ENCODE measurements around the gene RAB34.

RAB34 gene

GRCh38 chr17:28693869-28694268 lies 23.8 kb downstream of the RAB34 start:
- no peak overlapping the region for H2AFZ ChIP-seq (ENCODE audit: low read length, unreplicated experiment)
- H3K27ac ChIP-seq (ENCODE audit: low read depth, low read length) = no peak overlapping the region
- no peaks in the 10 kb centered on the region for H3K79me2 ChIP-seq (ENCODE audit: control insufficient read depth, insufficient read depth, low read length, unreplicated experiment)
- H3K27me3 ChIP-seq (ENCODE audit: insufficient read depth, low read length) = no peaks in the 10 kb centered on the region
- peaks cover 42% of the 10 kb centered on the region for H3K36me3 ChIP-seq (ENCODE audit: insufficient read depth, low read length)
- H3K4me1 ChIP-seq (ENCODE audit: control insufficient read depth, insufficient read depth, low read length, unreplicated experiment) = no peaks in the 10 kb centered on the region
- no peak overlapping the region for H3K4me3 ChIP-seq (ENCODE audit: low read depth, low read length)

- Histone ChIP-seq H3K27ac (ENCODE audit: low read depth, low read length) (no peak overlapping the region), H3K36me3 (ENCODE audit: insufficient read depth, low read length) (peaks cover 61% of the 10 kb centered on the region), H2AFZ (ENCODE audit: low read length, unreplicated experiment) (no peak overlapping the region), H3K4me3 (ENCODE audit: low read depth, low read length) (no peak overlapping the region), H3K79me2 (ENCODE audit: control insufficient read depth, insufficient read depth, low read length, unreplicated experiment) (no peaks in the 10 kb centered on the region), H3K27me3 (ENCODE audit: insufficient read depth, low read length) (no peaks in the 10 kb centered on the region), H3K4me1 (ENCODE audit: control insufficient read depth, insufficient read depth, low read length, unreplicated experiment) (no peaks in the 10 kb centered on the region)
These were observed 28.7 kb downstream of the RAB34 start for GRCh38 chr17:28689011-28689410.

- Histone ChIP-seq H3K79me2 (ENCODE audit: control insufficient read depth, insufficient read depth, low read length, unreplicated experiment) (no peaks in the 10 kb centered on the region), H3K36me3 (ENCODE audit: insufficient read depth, low read length) (peaks cover 58% of the 10 kb centered on the region), H3K27ac (ENCODE audit: low read depth, low read length) (no peak overlapping the region), H2AFZ (ENCODE audit: low read length, unreplicated experiment) (no peak overlapping the region), H3K4me1 (ENCODE audit: control insufficient read depth, insufficient read depth, low read length, unreplicated experiment) (no peaks in the 10 kb centered on the region), H3K27me3 (ENCODE audit: insufficient read depth, low read length) (no peaks in the 10 kb centered on the region), H3K4me3 (ENCODE audit: low read depth, low read length) (no peak overlapping the region)
These were observed 29.2 kb downstream of the RAB34 start for GRCh38 chr17:28688481-28688880.

- no peaks in the 10 kb centered on the region for H3K27me3 ChIP-seq (ENCODE audit: insufficient read depth, low read length)
- no peaks in the 10 kb centered on the region for H3K79me2 ChIP-seq (ENCODE audit: control insufficient read depth, insufficient read depth, low read length, unreplicated experiment)
- peaks cover 63% of the 10 kb centered on the region for H3K36me3 ChIP-seq (ENCODE audit: insufficient read depth, low read length)
- H3K4me3 ChIP-seq (ENCODE audit: low read depth, low read length) = no peak overlapping the region
- H3K27ac ChIP-seq (ENCODE audit: low read depth, low read length) = no peak overlapping the region
- no peak overlapping the region for H2AFZ ChIP-seq (ENCODE audit: low read length, unreplicated experiment)
- H3K4me1 ChIP-seq (ENCODE audit: control insufficient read depth, insufficient read depth, low read length, unreplicated experiment) = no peaks in the 10 kb centered on the region
These were observed 31.4 kb downstream of the RAB34 start for GRCh38 chr17:28686296-28686695.

GRCh38 chr17:28685366-28685765 lies 32.3 kb downstream of the RAB34 start:
- Histone ChIP-seq H3K36me3 (ENCODE audit: insufficient read depth, low read length) (peaks cover 62% of the 10 kb centered on the region), H3K79me2 (ENCODE audit: control insufficient read depth, insufficient read depth, low read length, unreplicated experiment) (no peaks in the 10 kb centered on the region), H3K4me3 (ENCODE audit: low read depth, low read length) (no peak overlapping the region), H2AFZ (ENCODE audit: low read length, unreplicated experiment) (no peak overlapping the region), H3K27me3 (ENCODE audit: insufficient read depth, low read length) (no peaks in the 10 kb centered on the region), H3K4me1 (ENCODE audit: control insufficient read depth, insufficient read depth, low read length, unreplicated experiment) (no peaks in the 10 kb centered on the region), H3K27ac (ENCODE audit: low read depth, low read length) (no peak overlapping the region)

- Histone ChIP-seq H3K4me3 (ENCODE audit: low read depth, low read length) (no peak overlapping the region), H3K36me3 (ENCODE audit: insufficient read depth, low read length) (peaks cover 59% of the 10 kb centered on the region), H2AFZ (ENCODE audit: low read length, unreplicated experiment) (no peak overlapping the region), H3K4me1 (ENCODE audit: control insufficient read depth, insufficient read depth, low read length, unreplicated experiment) (no peaks in the 10 kb centered on the region), H3K27me3 (ENCODE audit: insufficient read depth, low read length) (no peaks in the 10 kb centered on the region), H3K79me2 (ENCODE audit: control insufficient read depth, insufficient read depth, low read length, unreplicated experiment) (no peaks in the 10 kb centered on the region), H3K27ac (ENCODE audit: low read depth, low read length) (no peak overlapping the region)
These were observed 32.7 kb downstream of the RAB34 start for GRCh38 chr17:28684963-28685362.

- H3K36me3 ChIP-seq (ENCODE audit: insufficient read depth, low read length) = peaks cover 48% of the 10 kb centered on the region
These were observed 35.0 kb downstream of the RAB34 start for GRCh38 chr17:28682655-28683054.

GRCh38 chr17:28675980-28676379 lies 41.7 kb downstream of the RAB34 start:
- H3K4me3 ChIP-seq (ENCODE audit: low read depth, low read length) = no peak overlapping the region
- no peak overlapping the region for H2AFZ ChIP-seq (ENCODE audit: low read length, unreplicated experiment)
- no peaks in the 10 kb centered on the region for H3K4me1 ChIP-seq (ENCODE audit: control insufficient read depth, insufficient read depth, low read length, unreplicated experiment)
- no peaks in the 10 kb centered on the region for H3K27me3 ChIP-seq (ENCODE audit: insufficient read depth, low read length)
- peaks cover 6% of the 10 kb centered on the region for H3K79me2 ChIP-seq (ENCODE audit: control insufficient read depth, insufficient read depth, low read length, unreplicated experiment)
- no peak overlapping the region for H3K27ac ChIP-seq (ENCODE audit: low read depth, low read length)
- H3K36me3 ChIP-seq (ENCODE audit: insufficient read depth, low read length) = peaks cover 61% of the 10 kb centered on the region

More at GRCh38 chr17:28682655-28683054, 35.0 kb downstream of the RAB34 start:
- H3K4me1 ChIP-seq (ENCODE audit: control insufficient read depth, insufficient read depth, low read length, unreplicated experiment) = no peaks in the 10 kb centered on the region
- H2AFZ ChIP-seq (ENCODE audit: low read length, unreplicated experiment) = no peak overlapping the region
- H3K4me3 ChIP-seq (ENCODE audit: low read depth, low read length) = no peak overlapping the region
- no peak overlapping the region for H3K27ac ChIP-seq (ENCODE audit: low read depth, low read length)
- H3K79me2 ChIP-seq (ENCODE audit: control insufficient read depth, insufficient read depth, low read length, unreplicated experiment) = no peaks in the 10 kb centered on the region
- H3K27me3 ChIP-seq (ENCODE audit: insufficient read depth, low read length) = no peaks in the 10 kb centered on the region

GRCh38 chr17:28675490-28675889 lies 42.2 kb downstream of the RAB34 start:
- H3K79me2 ChIP-seq (ENCODE audit: control insufficient read depth, insufficient read depth, low read length, unreplicated experiment) = peaks cover 7% of the 10 kb centered on the region
- no peaks in the 10 kb centered on the region for H3K4me1 ChIP-seq (ENCODE audit: control insufficient read depth, insufficient read depth, low read length, unreplicated experiment)
- no peak overlapping the region for H2AFZ ChIP-seq (ENCODE audit: low read length, unreplicated experiment)
- peaks cover 64% of the 10 kb centered on the region for H3K36me3 ChIP-seq (ENCODE audit: insufficient read depth, low read length)
- no peak overlapping the region for H3K4me3 ChIP-seq (ENCODE audit: low read depth, low read length)
- no peaks in the 10 kb centered on the region for H3K27me3 ChIP-seq (ENCODE audit: insufficient read depth, low read length)
- H3K27ac ChIP-seq (ENCODE audit: low read depth, low read length) = no peak overlapping the region

GRCh38 chr17:28669918-28670317 lies 47.8 kb downstream of the RAB34 start:
- Histone ChIP-seq H2AFZ (ENCODE audit: low read length, unreplicated experiment) (no peak overlapping the region), H3K4me1 (ENCODE audit: control insufficient read depth, insufficient read depth, low read length, unreplicated experiment) (peaks cover 4% of the 10 kb centered on the region), H3K27ac (ENCODE audit: low read depth, low read length) (no peak overlapping the region), H3K4me3 (ENCODE audit: low read depth, low read length) (no peak overlapping the region), H3K27me3 (ENCODE audit: insufficient read depth, low read length) (no peaks in the 10 kb centered on the region), H3K36me3 (ENCODE audit: insufficient read depth, low read length) (peaks cover 51% of the 10 kb centered on the region), H3K79me2 (ENCODE audit: control insufficient read depth, insufficient read depth, low read length, unreplicated experiment) (peaks cover 55% of the 10 kb centered on the region)

- Histone ChIP-seq H3K4me1 (ENCODE audit: control insufficient read depth, insufficient read depth, low read length, unreplicated experiment) (peaks cover 17% of the 10 kb centered on the region), H3K27ac (ENCODE audit: low read depth, low read length) (no peak overlapping the region), H2AFZ (ENCODE audit: low read length, unreplicated experiment) (no peak overlapping the region), H3K79me2 (ENCODE audit: control insufficient read depth, insufficient read depth, low read length, unreplicated experiment) (peaks cover 75% of the 10 kb centered on the region), H3K27me3 (ENCODE audit: insufficient read depth, low read length) (no peaks in the 10 kb centered on the region), H3K4me3 (ENCODE audit: low read depth, low read length) (no peak overlapping the region), H3K36me3 (ENCODE audit: insufficient read depth, low read length) (peaks cover 31% of the 10 kb centered on the region)
These were observed 49.8 kb downstream of the RAB34 start for GRCh38 chr17:28667870-28668269.
